GM21723 (cell line): ENCODE results near the gene ATXN3.

ENCODE experiments used
- ATAC-seq: cut with Tn5 transposase; IDR thresholded peaks from one replicate; pipeline ENCODE4 v1.9.1; 2021; ENCODE audit warnings: mild to moderate bottlenecking, moderate library complexity; ENCODE audit not compliant: unreplicated experiment

ATXN3 gene

DNA sequence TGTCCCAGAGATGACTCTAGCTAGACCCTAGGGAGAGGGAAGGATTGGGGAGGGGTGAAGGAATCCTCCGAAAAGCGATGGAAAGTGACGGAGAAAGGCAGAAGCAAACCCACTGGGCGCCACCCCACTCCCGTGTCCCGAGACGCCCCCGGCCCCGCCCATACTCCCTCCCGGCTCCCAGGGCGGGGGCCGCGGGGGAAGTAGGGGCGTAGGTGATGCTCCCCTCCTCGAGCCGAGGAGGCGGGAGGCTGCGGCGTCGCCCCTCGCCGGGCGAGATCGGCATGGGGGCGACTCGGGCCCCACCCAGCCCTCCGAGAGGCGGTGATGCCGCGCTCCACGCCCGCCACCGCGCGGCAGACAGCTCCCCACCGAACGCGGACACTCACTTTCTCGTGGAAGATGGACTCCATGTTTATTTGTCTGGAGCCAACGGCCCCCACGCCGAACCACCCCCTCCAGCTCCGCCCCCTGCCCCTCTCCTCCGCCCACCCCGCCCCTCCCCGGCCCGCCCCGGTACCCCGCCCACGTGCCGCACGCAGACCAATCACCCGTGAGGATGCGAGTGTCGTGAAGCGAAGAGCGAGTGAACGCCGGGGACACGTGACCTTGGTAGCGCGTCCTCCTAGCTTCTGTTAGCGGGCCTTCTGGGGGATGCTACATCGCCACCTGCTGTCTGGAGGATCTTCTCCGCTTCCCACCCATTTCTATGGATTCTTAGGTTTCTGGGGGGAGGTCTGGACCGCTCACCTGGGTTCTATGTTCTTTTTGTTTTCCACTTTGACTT lies at the start of gene ATXN3:
ATXN3 (minus strand) TSS at position 440 of the 784 bp plus-strand sequence; CDS start at position 410, 30 bp downstream.
- peak; percentile 83 for ATAC-seq

DNA sequence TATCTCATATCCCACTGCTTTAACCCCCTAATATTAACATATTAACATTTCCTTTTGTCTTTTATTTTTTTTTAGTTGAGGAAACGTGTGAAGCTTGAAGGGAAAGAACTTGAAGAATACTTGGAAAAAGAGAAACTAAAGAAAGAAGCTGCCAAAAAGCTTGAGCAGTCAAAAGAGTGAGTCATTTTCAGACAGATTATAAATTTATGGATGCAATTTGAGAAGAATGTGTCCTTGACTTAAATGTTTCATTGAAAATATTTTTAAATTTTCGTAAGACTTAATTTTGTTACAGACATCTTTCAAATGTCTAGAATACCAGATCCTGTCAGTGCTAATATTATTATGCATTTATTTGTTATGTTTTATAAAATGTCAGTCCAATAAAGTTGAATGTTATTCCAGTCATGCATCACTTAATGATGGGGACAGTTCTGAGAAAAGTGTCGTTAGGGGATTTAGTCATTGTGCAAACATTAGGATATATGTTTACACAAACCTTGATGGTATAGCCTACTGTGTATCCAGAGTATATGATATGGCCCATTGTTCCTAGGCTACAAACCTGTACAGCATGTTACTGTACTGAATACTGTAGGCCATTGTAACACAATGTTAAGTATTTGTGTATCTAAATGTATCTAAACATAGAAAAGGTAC lies 48.0 kb upstream of the ATXN3 start:
- no peak for ATAC-seq

DNA sequence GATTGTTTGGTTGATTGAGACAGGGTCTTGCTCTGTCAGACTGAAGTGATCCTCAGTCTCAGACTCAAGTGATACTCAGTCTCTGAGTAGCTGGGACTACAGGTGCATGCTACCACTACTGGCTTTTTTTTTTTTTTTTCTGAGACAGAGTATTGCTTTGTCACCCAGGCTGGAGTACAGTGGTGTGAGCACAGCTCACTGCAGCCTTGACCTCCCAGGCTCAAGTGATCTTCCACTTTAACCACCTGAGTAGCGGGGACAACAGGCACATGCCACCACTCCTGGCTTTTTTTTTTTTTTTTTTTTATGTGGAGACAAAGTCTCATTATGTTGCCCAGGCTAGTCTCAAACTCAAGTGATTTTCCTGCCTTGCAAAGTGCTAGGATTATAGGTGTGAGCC lies 47.2 kb upstream of the ATXN3 start:
- ATAC-seq: no peak

DNA sequence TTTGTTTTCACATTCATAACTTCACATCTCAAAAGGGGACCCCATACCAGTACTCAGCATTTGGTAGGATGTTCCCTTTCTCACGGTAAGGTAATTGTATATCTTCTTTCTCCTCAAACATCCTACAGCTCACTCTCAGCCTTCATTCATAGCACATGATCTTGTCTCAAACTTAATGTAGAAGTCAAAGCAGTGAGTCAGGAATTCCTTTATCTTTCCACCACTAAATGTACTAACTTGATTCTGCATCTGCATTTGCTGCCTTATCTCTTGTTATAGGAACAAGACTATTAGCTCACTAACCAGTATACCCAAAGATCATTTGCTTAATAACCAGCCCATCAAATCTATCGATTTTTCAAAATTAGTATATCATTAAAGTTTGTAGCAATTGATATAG lies 38.3 kb upstream of the ATXN3 start:
- no peak for ATAC-seq

DNA sequence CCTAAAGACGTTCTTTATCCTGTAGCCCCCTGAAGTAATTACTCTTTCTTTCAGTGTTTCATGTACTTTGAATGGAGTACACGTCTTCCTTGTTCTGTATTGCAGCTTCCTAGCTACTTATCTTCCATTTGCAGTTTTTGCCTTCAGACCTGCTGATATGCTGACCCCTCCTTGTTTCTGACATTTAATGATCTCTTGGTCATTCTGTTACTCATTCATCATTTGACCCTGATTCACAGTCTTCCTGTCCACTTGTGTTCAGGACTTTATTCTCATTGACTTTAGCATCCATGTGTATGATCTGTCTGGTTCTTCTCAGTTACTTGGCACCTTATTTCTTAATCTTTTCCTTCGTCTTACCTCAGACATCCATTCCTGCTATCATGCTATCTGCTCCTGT lies 37.6 kb upstream of the ATXN3 start:
- no peak for ATAC-seq

DNA sequence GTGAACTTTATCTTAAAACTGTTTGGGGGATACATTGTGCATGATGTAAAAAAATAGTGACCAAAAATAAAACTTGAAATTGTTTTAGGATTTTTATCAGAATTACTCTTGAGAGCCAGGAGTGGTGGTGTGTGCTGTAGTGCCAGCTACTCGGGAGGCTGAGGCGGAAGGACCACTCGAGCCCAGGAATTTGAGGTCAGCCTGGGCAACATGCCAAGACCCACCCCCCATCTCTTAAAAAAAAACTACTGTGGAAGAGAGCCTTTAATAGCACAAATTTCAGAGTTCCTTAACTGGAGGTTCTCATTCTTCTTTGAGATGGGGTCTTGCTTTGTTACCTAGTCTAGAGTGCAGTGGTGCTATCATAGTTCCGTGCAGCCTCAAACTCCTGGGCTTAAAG lies 36.9 kb upstream of the ATXN3 start:
- ATAC-seq: no peak

DNA sequence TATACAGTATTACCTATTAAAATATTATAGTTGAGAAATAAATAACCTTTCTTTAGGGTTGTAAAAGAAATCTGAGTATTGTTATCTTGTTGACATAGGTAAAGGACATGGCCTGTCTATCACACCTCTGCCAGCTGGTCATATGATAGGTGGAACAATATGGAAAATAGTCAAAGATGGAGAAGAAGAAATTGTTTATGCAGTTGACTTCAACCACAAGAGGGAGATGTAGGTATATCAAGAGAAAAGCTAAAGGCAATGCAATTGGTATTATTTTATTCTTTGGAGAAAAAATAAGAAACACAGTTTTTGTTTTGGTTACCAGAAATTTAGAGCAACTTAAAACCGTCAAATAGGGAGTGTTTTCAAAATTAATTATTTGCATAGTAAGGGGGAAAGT lies 28.9 kb upstream of the ATXN3 start:
- no peak for ATAC-seq

DNA sequence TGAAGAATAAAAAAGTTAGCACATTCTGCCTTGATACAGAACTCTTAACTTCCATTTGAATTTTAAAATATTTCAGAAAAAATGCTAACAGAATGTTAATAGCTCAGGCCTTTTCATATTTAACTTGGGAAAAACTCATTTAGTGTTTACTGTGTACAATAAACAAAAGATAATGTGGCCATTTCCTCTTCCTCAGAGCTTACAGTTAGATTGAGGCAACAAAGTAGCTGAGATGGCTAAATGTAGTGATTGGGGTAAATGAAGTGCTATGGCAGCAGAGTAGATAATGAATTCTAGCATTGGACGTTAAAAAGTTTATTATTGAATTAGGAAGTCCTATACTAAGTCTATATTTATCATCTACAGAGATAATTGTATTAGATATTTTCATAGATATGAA lies 28.1 kb upstream of the ATXN3 start:
- no peak for ATAC-seq

DNA sequence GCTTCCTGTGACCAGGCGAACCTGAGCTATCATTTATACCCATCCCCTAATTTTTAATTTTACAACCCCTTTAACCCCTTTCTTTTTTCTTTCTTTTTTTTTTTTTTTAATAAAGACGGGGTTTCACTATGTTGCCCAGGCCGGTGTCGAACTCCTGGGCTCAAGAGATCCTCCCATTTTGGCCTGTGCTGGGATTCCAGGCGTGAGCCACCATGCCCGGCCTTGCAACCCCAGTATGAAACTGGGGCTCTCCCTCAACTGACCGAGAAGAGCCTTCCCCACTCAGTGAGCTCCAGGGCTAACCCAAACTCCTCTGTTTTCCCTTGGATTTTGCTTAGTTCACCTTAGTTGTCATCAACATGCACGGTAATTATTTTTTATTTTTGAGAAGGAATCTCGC lies 16.4 kb upstream of the ATXN3 start:
- no peak for ATAC-seq

DNA sequence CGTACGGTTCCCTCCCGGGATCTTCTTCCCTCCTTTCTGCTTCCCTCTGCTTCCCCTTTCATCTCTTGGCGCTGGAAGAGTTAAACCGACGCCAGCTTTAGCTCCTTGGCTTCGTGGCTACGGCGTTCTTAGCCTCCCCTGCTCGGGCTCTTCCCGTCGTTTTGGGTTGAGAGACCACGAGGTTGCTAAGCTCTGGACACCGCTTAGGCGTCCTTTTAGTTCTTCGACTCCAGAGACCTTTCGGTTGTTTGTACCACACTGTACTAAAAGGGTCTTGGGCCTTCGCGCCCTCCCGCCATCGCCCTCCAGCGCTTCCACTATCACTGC lies 15.9 kb upstream of the ATXN3 start:
- ATAC-seq: peak; percentile 20

DNA sequence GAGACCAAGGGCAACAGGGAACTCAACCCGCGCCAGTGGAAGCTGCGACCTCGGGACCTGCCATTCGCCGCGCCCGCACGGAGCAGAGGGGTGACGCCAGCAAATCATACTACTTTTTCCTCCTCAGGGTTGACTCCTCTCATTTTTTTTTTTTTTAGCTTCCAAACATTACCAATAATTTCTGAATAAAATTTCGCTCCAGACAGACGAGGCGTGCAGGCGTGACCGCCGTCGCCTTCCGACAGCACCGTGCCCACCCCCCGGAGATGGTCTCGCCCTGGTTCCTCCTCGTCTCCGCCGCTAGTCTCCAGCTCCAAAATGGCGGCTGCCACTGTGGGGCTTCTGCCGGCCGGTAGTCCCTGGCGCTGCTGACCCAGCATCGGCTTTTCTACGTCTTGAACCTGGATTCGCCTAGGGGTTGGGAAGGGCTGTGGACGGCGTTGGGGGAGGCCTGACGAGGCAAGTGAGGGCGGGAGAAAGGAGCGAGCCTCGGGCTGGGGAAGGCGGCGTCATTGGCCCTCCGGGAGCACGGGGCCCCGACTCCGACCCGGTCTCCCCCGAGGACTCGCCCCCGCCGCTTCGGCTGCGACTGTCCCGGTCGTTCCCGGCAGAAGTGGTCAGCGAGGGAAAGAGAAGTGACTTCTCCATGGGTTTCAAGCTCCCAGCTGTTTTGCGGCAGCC lies 15.4 kb upstream of the ATXN3 start, which contains the start of the genes CPSF2 and NDUFB1:
CPSF2 (plus strand) TSS at position 300 of the 681 bp plus-strand sequence. CDS start 9,016 bp downstream, outside the sequence.
NDUFB1 (minus strand) TSS at position 37 of the 681 bp plus-strand sequence. CDS start 4,069 bp downstream, outside the sequence.
- ATAC-seq: peak; percentile 92

DNA sequence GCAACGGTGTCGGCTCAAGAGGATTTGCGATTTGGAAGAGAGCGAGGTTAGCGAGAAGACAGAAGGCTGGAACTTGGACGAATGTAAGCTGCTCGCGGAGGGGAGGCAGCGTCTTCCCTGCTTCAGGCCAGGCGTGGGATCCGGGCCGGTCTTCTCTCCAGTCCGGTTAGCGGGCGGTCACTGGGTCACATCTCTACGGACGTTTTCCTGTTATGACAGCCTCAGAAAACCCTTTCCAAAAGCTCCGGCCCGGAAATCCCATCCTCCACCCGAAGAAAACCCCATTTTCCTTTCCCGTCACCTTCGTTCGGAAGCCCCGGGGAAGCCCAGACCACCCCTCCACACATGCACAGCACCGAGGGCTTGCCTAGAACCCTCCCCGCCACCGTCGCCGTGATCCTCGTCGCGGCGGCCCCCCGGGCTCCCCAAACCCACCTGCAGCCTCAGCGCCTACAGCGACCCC lies 14.9 kb upstream of the ATXN3 start:
- ATAC-seq: peak; percentile 16

DNA sequence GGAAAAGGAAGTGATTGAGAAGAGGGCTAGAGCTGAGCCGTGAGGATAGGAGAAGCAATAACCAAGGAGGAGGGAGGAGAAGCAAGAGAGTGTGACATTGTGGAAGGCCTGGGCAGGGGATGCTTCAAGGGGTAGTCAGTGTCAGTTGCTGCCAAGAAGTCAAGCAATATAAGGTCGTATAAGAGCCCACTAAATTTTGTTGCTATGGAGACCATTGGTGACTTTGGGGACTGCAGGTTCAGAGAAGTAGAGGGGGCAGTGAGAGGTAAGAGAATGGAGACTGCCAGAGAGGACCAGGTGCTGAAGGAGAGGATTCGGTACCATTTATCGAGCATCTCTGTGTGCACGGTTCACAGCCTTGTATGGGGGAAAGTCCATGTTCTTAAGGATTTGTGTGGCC lies 3.1 kb upstream of the ATXN3 start:
- no peak for ATAC-seq

DNA sequence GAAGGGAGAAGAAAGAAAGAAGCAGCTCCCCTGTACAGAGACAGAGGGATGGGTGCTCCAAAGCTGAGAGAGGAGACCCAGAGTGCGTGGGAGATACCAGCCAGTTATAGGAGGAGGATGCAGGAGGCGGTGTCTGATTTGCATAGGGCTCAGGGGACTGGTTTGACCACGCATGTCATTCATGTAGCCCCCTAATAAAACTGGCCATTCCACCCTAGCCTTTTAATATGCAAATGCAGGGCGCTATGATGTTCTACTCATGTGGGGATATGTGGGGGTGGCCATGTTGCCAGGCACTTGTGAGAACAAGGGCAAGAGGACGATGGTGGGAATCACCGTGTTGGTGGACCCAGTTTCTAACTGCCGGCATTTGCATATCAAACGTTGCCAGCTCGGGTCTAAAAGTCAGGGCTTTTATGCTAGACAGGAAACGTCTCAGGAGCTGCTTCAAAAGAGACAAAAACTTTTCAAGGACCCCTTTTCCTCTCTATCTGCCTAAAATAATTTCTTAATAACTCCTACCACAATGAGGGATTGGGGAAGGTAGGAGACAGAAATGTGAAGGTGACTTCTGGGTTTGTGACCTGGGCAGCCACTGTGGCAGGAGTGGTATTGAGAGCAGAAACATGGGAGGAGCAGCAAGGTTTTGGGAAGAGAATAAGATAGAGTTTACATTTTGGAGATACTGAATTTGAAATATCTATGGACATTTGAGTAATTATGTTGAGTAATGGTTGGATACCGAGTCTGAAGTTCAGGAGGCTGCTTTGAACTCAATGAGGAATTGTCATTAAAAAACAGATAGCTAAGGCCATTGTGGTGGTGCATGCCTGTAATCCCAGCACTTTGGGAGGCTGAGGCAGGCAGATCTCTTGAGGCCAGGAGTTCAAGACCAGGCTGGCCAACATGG lies 2.2 kb upstream of the ATXN3 start:
- ATAC-seq: no peak

DNA sequence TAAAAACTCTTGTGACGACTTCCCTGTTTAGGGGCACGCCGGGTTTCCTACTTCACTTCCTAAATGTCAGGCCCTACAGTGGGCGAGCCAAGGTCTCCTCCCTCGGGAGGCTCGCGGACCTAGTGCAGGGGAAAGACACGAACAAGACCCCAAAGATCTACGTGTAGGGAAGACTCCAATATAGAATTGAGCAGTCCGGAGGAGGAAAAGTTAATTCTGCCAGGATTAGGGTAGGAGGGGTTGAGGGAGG lies 564 bp downstream of the ATXN3 start:
- ATAC-seq: peak; percentile 31

DNA sequence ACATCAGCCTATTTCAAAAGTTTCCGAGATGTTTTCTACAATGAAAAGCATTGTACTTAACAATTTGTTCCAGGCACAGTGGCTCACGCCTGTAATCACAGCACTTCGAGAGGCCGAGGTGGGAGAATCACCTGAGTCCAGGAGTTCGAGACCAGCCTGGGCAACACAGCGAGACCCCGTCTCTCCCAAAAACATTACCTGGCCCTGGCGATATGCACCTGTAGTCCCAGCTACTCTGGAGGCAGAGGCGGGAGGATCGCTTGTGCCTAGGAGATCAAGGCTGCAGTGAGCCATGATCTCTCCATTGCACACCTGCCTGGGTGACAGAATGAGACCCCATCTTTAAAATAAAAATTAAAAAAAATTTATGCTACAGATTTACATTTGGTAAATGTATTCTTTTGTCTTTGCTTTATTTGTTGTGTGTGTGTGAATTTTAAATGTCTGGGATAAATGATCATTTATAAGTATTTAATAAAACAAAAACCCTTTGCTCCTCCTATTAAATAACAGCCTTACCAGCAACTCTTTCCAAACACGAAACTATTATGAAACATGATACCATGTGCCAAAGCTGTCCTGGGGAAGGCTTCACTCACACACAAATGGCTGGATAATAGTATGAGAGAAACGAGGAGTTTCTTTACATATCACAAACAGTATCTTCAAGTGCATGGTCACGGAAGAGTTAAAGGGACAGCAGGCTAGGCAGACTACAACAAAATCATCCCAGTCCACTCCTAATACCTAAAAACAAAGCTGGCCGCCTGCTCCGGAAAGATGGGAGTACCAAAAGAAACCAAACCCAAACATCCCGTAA lies 1.1 kb downstream of the ATXN3 start:
- no peak for ATAC-seq

DNA sequence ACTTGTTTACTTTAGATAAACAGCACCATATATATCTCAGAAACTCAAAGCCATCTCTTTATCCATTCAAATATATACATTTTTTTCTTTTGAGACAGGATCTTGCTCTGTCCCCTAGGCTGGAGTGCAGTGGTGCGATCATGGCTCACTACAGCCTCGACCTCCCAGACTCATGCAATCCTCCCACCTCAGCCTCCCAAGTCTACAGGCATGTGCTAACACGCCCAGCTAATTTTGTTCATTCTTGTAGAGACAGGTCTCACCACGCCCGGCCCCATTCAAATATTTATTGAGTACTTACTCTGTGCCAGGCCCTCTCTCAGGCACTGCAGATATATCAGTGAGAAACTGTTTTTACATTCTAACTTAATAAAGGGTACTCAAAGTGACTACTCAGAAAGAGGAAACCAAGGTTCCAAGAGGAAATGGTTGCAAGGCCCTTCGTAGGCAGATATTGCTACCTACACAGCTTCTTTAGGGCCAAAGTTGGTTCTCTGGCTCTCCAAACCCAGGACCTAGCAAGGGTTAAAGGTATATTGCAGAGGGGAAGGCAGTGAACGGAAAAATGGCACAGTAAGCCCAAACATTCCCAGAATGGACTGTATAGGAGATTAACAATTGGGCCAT lies 2.9 kb downstream of the ATXN3 start:
- ATAC-seq: no peak

DNA sequence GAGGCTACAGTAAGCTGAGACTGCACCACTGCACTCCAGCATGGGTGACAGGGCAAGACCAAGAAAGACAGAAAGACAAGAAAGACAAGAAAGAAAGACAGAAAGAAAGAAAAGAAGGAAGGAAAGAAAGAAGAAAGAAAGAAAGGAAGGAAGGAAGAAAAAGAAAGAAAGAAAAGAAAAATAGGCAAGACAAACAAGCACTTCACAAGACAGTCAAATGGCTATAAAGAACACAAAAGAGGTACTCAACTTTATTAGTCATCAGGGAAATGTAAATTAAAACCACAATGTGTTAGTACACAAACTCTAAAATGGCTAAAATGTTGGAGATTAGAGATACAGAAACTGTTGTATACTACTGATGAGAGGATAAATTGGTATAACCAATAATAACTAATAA lies 6.6 kb downstream of the ATXN3 start:
- no peak for ATAC-seq

DNA sequence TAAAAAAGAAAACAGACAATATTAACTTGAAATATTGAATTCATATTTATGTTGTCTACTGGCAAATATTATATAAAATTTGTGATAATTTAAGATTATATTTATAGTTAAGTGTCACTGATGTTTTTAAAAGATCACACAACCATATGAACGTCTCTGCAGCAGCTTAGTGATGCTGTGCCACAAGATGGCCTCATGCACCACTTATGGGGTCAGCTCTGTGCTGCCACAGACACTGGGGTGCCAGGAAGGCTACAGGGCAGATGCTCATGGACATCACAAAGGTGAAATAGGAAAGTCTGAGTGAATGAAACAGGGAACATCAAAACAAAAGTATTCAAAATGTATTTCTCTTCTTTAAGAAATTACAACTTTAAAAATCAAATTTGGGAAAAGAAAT lies 13.1 kb downstream of the ATXN3 start:
- ATAC-seq: no peak

DNA sequence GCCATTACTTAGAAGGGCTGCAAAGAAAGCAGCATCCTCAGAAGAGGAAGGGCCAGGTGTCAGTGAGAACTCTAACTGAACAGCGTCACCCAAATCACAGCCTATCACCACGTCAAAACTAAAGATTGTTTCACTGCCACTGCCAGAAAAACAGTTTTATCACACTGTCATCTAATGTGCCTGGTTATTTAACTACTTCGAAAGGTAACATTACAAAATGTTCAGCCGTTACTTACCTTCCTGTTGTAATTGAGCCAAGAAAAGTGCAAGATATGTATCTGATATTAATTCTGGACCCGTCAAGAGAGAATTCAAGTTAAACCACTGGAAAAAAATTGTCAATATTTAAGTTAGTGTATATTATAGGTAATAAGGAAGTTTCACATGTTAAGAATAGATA lies 17.9 kb downstream of the ATXN3 start:
- no peak for ATAC-seq
